ENCODE data around the gene FAM124B. TPM values are rescaled to one million over a fixed set of nuclear protein-coding genes. Genes with fewer than 3 reads are reported as not detected.
"Not testable (repeated sequence)": the region's sequence is repeated elsewhere in the genome, so short reads cannot be mapped to it uniquely, and the experiment has no call there.

FAM124B gene
- total RNA-seq, 4 donors from 2014 or later = 0.41 to 0.95 (median 0.60) TPM; not detected in 1

- no peaks in the 10 kb centered on the region for H3K4me1 ChIP-seq
- H3K27ac ChIP-seq = no peak overlapping the region
- H3K4me3 ChIP-seq = no peak overlapping the region
- no peak for DNase-seq
- intact Hi-C loops (cut with DNase I; ENCODE audit: low total_unique reads) (no loop called here), in situ Hi-C loops (cut with MboI; ENCODE audit: low pct_ligation_motif_present in 1 of 4, low pct_unique_long_range_greater_than_20kb in 1 of 4, low sequenced_read_pairs in 3 of 4) (no loop called here)
- no peaks in the 10 kb centered on the region for H3K9me3 ChIP-seq
- TF ChIP-seq EP300 (IDR thresholded peaks at IDR 0.05; ENCODE audit: low read depth) = no peak
- no peak for TF ChIP-seq POLR2A (IDR thresholded peaks at IDR 0.05)
- no peak for TF ChIP-seq POLR2AphosphoS5 (IDR thresholded peaks at IDR 0.05)
- no peak for TF ChIP-seq CTCF (IDR thresholded peaks at IDR 0.05)
- 87 to 94% methylated on average over 2 to 3 of the region's 3 CpGs for WGBS, 2 donors (ENCODE audit: low coverage in 1 of 2)
- H3K36me3 ChIP-seq = no peaks in the 10 kb centered on the region
- H3K27me3 ChIP-seq = no peaks in the 10 kb centered on the region
These were observed 3.6 kb downstream of the FAM124B start for GRCh38 chr2:224398289-224398688.

- DNase-seq; intact Hi-C loops (cut with DNase I; ENCODE audit: low total_unique reads); H3K27me3 ChIP-seq; in situ Hi-C loops (cut with MboI; ENCODE audit: low pct_ligation_motif_present in 1 of 4, low pct_unique_long_range_greater_than_20kb in 1 of 4, low sequenced_read_pairs in 3 of 4); H3K27ac ChIP-seq; H3K36me3 ChIP-seq; H3K4me3 ChIP-seq; H3K4me1 ChIP-seq; H3K9me3 ChIP-seq: not testable (repeated sequence)
- WGBS, 2 donors (ENCODE audit: low coverage in 1 of 2) = 80 to 86% methylated on average over 2 to 5 of the region's 5 CpGs
These were observed 4.8 kb downstream of the FAM124B start for GRCh38 chr2:224397100-224397499.

GRCh38 chr2:224395620-224396390 lies 6.1 kb downstream of the FAM124B start:
- no peaks in the 10 kb centered on the region for H3K9me3 ChIP-seq
- TF ChIP-seq CTCF (IDR thresholded peaks at IDR 0.05) (no peak), POLR2A (IDR thresholded peaks at IDR 0.05) (no peak), POLR2AphosphoS5 (IDR thresholded peaks at IDR 0.05) (no peak), EP300 (IDR thresholded peaks at IDR 0.05; ENCODE audit: low read depth) (no peak)
- no peak overlapping the region for H3K27ac ChIP-seq
- no peaks in the 10 kb centered on the region for H3K4me1 ChIP-seq
- H3K4me3 ChIP-seq = no peak overlapping the region
- WGBS, 2 donors (ENCODE audit: low coverage in 1 of 2) = 93% methylated on average over 9 of the region's 9 CpGs; no CpG with 5 or more reads in 1 of the 2 donors
- in situ Hi-C loops (cut with MboI; ENCODE audit: low pct_ligation_motif_present in 1 of 4, low pct_unique_long_range_greater_than_20kb in 1 of 4, low sequenced_read_pairs in 3 of 4) (no loop called here), intact Hi-C loops (cut with DNase I; ENCODE audit: low total_unique reads) (no loop called here)
- no peaks in the 10 kb centered on the region for H3K27me3 ChIP-seq
- no peak for DNase-seq
- H3K36me3 ChIP-seq = no peaks in the 10 kb centered on the region

GRCh38 chr2:224393157-224393872 lies 8.6 kb downstream of the FAM124B start:
- Histone ChIP-seq H3K4me3 (no peak overlapping the region), H3K4me1 (no peaks in the 10 kb centered on the region), H3K36me3 (no peaks in the 10 kb centered on the region), H3K9me3 (no peaks in the 10 kb centered on the region), H3K27ac (no peak overlapping the region), H3K27me3 (no peaks in the 10 kb centered on the region)
- in situ Hi-C loops (cut with MboI; ENCODE audit: low pct_ligation_motif_present in 1 of 4, low pct_unique_long_range_greater_than_20kb in 1 of 4, low sequenced_read_pairs in 3 of 4) (no loop called here), intact Hi-C loops (cut with DNase I; ENCODE audit: low total_unique reads) (no loop called here)
- DNase-seq = no peak
- no peak for TF ChIP-seq CTCF (IDR thresholded peaks at IDR 0.05)
- TF ChIP-seq POLR2AphosphoS5 (IDR thresholded peaks at IDR 0.05) = no peak
- TF ChIP-seq POLR2A (IDR thresholded peaks at IDR 0.05) = no peak
- TF ChIP-seq EP300 (IDR thresholded peaks at IDR 0.05; ENCODE audit: low read depth) = no peak
- 69 to 99% methylated on average over 2 to 3 of the region's 3 CpGs for WGBS, 2 donors (ENCODE audit: low coverage in 1 of 2)
